CD14-positive monocyte (primary cell): Measurements from ENCODE around the gene ARFGAP2. TPM values are rescaled to one million over a fixed set of nuclear protein-coding genes. Genes with fewer than 3 reads are reported as not detected.

Experiments
- DNase-seq, 3 donors: peaks; one replicate each; pipeline ENCODE4 v3.0.0-alpha.2; 2011 to 2022
- H2AFZ ChIP-seq: 2 replicates; pipeline ENCODE4 v1.6.0; 2012; ENCODE audit warnings: mild to moderate bottlenecking, low read depth, low read length, inconsistent platforms; ENCODE audit not compliant: insufficient read depth, poor library complexity, severe bottlenecking
- H3K27ac ChIP-seq, 2 donors: 1 replicate in 1 of 2; 2 replicates in 1 of 2; pipeline ENCODE4 v1.5.1; 2012 to 2013; ENCODE audit warnings: low read length in 2 of 2, control low read depth in 1 of 2, inconsistent platforms in 1 of 2, low read depth in 1 of 2, mild to moderate bottlenecking in 1 of 2
- H3K27me3 ChIP-seq, 2 donors: one replicate each; pipeline versions ENCODE4 v1.6.0 to v1.6.1; 2011 to 2013; ENCODE audit warnings: low read length in 2 of 2; ENCODE audit not compliant: control insufficient read depth in 2 of 2, insufficient read depth in 2 of 2
- H3K36me3 ChIP-seq, 2 donors: replicated peaks in 1 of 2; 1 replicate in 1 of 2; 2 replicates in 1 of 2; pipeline versions ENCODE4 v1.5.1 to v1.6.1; 2012 to 2013; ENCODE audit warnings: low read length in 2 of 2, control low read depth in 1 of 2, inconsistent platforms in 1 of 2, mild to moderate bottlenecking in 1 of 2; ENCODE audit not compliant: insufficient read depth in 2 of 2, control insufficient read depth in 1 of 2
- H3K4me1 ChIP-seq, 2 donors: 1 replicate in 1 of 2; 2 replicates in 1 of 2; pipeline versions ENCODE4 v1.5.1 to v1.6.1; 2012 to 2013; ENCODE audit warnings: low read length in 2 of 2, control low read depth in 1 of 2, inconsistent platforms in 1 of 2, mild to moderate bottlenecking in 1 of 2, moderate library complexity in 1 of 2; ENCODE audit not compliant: insufficient read depth in 2 of 2, control insufficient read depth in 1 of 2
- H3K4me2 ChIP-seq: replicated peaks from 2 replicates; pipeline ENCODE3; 2012; ENCODE audit warnings: low read length, moderate library complexity, mild to moderate bottlenecking; ENCODE audit not compliant: poor library complexity, severe bottlenecking; ENCODE audit errors: extremely low read depth
- H3K4me3 ChIP-seq, 3 experiments: fragments of 200-600 bp in 1 of 3; sonication (generic) in 1 of 3; replicated peaks in 1 of 3; 1 replicate in 2 of 3; 2 replicates in 1 of 3; pipeline ENCODE4 v1.5.1; 2011 to 2013; ENCODE audit warnings: low read length in 3 of 3, mild to moderate bottlenecking in 3 of 3, control low read depth in 2 of 3, low read depth in 2 of 3, inconsistent platforms in 1 of 3, moderate library complexity in 1 of 3
- H3K79me2 ChIP-seq: 2 replicates; pipeline ENCODE4 v1.6.0; 2012; ENCODE audit warnings: mild to moderate bottlenecking, control low read depth, inconsistent platforms, low read length, moderate library complexity; ENCODE audit not compliant: insufficient read depth
- H3K9ac ChIP-seq: 2 replicates; pipeline ENCODE4 v1.6.0; 2017; ENCODE audit warnings: low read length, mild to moderate bottlenecking; ENCODE audit not compliant: insufficient read depth, poor library complexity, severe bottlenecking
- H3K9me3 ChIP-seq, 2 donors: replicated peaks in 1 of 2; 1 replicate in 1 of 2; 2 replicates in 1 of 2; pipeline versions ENCODE4 v1.5.1 to v1.6.1; 2012 to 2013; ENCODE audit warnings: low read length in 2 of 2, control low read depth in 1 of 2; ENCODE audit not compliant: control insufficient read depth in 1 of 2, insufficient read depth in 1 of 2
- H4K20me1 ChIP-seq: 2 replicates; pipeline ENCODE4 v1.6.0; 2012; ENCODE audit warnings: mild to moderate bottlenecking, low read length, control low read depth, moderate library complexity; ENCODE audit not compliant: insufficient read depth
- H3K27ac Mint-ChIP-seq, 7 donors: one replicate each; pipeline ENCODE4 v1.8.0; 2020; ENCODE audit warnings: mild to moderate bottlenecking in 7 of 7, mixed read lengths in 7 of 7, moderate library complexity in 6 of 7, inconsistent platforms in 2 of 7
- H3K27me3 Mint-ChIP-seq, 3 donors: one replicate each; pipeline ENCODE4 v1.8.0; 2021 to 2022; ENCODE audit warnings: low read depth in 3 of 3, mild to moderate bottlenecking in 3 of 3, mixed read lengths in 3 of 3, moderate library complexity in 3 of 3, inconsistent platforms in 1 of 3
- H3K36me3 Mint-ChIP-seq, 2 donors: one replicate each; pipeline ENCODE4 v1.8.0; 2020; ENCODE audit warnings: mixed read lengths in 2 of 2, inconsistent platforms in 1 of 2, mild to moderate bottlenecking in 1 of 2
- H3K4me1 Mint-ChIP-seq: one replicate; pipeline ENCODE4 v1.8.0; 2020; ENCODE audit warnings: mild to moderate bottlenecking, mixed read lengths
- H3K4me3 Mint-ChIP-seq, 2 donors: one replicate each; pipeline ENCODE4 v1.8.0; 2020; ENCODE audit warnings: mild to moderate bottlenecking in 2 of 2, mixed read lengths in 2 of 2, moderate library complexity in 1 of 2
- H3K9me3 Mint-ChIP-seq, 7 donors: one replicate each; pipeline ENCODE4 v1.8.0; 2020 to 2022; ENCODE audit warnings: mixed read lengths in 7 of 7, mild to moderate bottlenecking in 6 of 7, moderate library complexity in 6 of 7, inconsistent platforms in 2 of 7
- WGBS: methylation state at CpG from one replicate; pipeline ENCODE4 v1.1.5; 2013; ENCODE audit warnings: missing lambda C conversion rate; ENCODE audit not compliant: insufficient coverage; 5-methylcytosine and 5-hydroxymethylcytosine counted together
- intact Hi-C, 2 donors: fragments of 100-400 bp; cut with micrococcal nuclease; formaldehyde crosslinking; loops; one replicate each; pipeline versions ENCODE4 v1.15.0 to v1.15.1; 2023
- polyA plus RNA-seq, 3 donors: library from polyadenylated mRNA; depleted of rRNA in 1 of 3; unstranded in 2 of 3; stranded (reverse) in 1 of 3; fragments of 300-500 nt in 2 of 3; fragments of >200 nt in 1 of 3; fragmentation: Illumina TruSeq in 2 of 3; gene quantifications; 1 replicate in 2 of 3; 2 replicates in 1 of 3; pipeline ENCODE4 v1.2.3, GENCODE V29; 2012 to 2021
- TF ChIP-seq, protein P1 (sequence below): fragments of 200-600 bp; IDR thresholded peaks from one replicate; pipeline ENCODE4 v1.8.0; 2022; ENCODE audit warnings: antibody characterized with exemption, mild to moderate bottlenecking

ARFGAP2 gene
- polyA plus RNA-seq, 3 donors, result 59.7 to 129 (median 61.0) TPM

DNA sequence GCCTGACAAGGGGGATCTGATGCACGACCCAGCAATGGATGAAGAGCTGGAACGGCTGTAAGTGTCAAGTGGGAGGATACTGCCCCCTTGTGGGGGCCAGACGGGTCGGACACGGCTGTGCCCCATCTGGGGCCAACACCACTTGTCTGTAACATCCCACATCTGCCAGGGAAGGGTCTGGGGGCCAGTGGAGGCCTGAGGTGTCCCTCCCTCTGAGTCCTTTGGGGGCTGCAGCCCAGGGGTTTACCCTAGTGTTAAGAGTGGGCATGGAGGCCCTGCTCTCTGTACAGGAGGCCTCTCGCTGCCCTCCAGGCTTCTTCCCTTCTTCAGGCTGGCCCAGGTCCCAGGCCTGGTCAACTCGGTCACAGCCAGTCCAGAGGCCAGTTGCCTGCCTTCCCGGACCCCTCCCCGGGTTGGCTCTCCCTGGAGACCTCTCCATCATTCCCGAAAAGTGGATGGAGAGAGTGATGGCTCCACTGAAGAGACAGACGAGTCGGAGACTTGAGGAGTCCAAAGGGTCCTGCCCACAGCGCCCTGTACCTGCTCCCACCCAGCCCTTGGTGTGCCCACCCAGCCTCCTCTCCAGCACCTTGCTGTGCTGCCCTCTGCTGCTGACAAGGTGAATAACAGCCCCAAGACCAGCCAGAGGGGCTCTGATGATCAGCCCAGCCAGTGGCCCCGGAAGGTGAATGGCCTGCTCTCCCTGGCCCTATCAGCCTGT lies 15.4 kb downstream of the ARFGAP2 start:
- Histone ChIP-seq H3K79me2 (no peaks in the 10 kb centered on the region), H3K27me3 (no peaks in the 10 kb centered on the region), H3K9me3 (no peaks in the 10 kb centered on the region), H3K4me2 (no peak overlapping the region), H3K4me3 (no peak overlapping the region), H3K9ac (no peak overlapping the region), H2AFZ (no peak overlapping the region), H3K27ac (no peak overlapping the region), H3K36me3 (peaks cover 25 to 51% of the 10 kb centered on the region in 2 donors), H3K4me1 (no peaks in the 10 kb centered on the region), H4K20me1 (peaks cover 53% of the 10 kb centered on the region)
- no peaks in the 10 kb centered on the region for H3K27me3 Mint-ChIP-seq
- H3K4me1 Mint-ChIP-seq, result no peaks in the 10 kb centered on the region
- 88% methylated on average over 7 of the region's 14 CpGs for WGBS
- no peak overlapping the region for H3K4me3 Mint-ChIP-seq
- TF ChIP-seq, protein P1, sequence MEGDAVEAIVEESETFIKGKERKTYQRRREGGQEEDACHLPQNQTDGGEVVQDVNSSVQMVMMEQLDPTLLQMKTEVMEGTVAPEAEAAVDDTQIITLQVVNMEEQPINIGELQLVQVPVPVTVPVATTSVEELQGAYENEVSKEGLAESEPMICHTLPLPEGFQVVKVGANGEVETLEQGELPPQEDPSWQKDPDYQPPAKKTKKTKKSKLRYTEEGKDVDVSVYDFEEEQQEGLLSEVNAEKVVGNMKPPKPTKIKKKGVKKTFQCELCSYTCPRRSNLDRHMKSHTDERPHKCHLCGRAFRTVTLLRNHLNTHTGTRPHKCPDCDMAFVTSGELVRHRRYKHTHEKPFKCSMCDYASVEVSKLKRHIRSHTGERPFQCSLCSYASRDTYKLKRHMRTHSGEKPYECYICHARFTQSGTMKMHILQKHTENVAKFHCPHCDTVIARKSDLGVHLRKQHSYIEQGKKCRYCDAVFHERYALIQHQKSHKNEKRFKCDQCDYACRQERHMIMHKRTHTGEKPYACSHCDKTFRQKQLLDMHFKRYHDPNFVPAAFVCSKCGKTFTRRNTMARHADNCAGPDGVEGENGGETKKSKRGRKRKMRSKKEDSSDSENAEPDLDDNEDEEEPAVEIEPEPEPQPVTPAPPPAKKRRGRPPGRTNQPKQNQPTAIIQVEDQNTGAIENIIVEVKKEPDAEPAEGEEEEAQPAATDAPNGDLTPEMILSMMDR, result peak; percentile 90
- intact Hi-C loops, result no loop called here
- peak; percentile 33 to 49 (median 36) for DNase-seq
- peak overlapping the region in 3 of 7 donors; percentile 33 to 75 (median 57) for H3K27ac Mint-ChIP-seq
- peaks cover 31 to 55% of the 10 kb centered on the region in 2 donors for H3K36me3 Mint-ChIP-seq
- no peaks in the 10 kb centered on the region for H3K9me3 Mint-ChIP-seq

DNA sequence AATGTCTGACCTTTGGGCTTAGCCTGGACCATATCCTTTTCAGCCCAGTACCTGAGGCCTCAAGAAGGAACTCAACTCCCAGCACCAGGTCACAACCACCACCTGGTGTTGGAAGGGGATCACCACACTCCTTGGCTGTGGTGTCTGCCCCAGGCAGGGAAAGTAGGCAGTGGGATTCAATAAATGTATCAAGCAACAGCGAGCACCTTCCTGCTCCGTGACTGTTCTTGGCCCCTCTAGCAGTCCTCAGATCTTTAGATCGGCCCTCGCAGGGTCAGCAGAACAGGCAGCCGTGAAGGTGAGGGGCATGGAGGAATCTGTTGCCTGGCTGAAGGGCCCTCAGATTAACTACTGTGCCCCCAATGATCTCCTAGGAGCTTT lies 15.9 kb downstream of the ARFGAP2 start:
- Histone ChIP-seq H3K9ac (no peak overlapping the region), H3K4me2 (no peak overlapping the region), H4K20me1 (peaks cover 48% of the 10 kb centered on the region), H3K79me2 (no peaks in the 10 kb centered on the region), H2AFZ (no peak overlapping the region), H3K4me1 (no peaks in the 10 kb centered on the region), H3K27me3 (no peaks in the 10 kb centered on the region), H3K9me3 (no peaks in the 10 kb centered on the region), H3K36me3 (peaks cover 20 to 45% of the 10 kb centered on the region in 2 donors), H3K27ac (no peak overlapping the region), H3K4me3 (no peak overlapping the region)
- 96% methylated on average over 4 of the region's 5 CpGs for WGBS
- no peaks in the 10 kb centered on the region for H3K9me3 Mint-ChIP-seq
- intact Hi-C loops, result no loop called here
- peaks cover 26 to 50% of the 10 kb centered on the region in 2 donors for H3K36me3 Mint-ChIP-seq
- TF ChIP-seq, protein P1, result no peak
- no peak for DNase-seq
- H3K27ac Mint-ChIP-seq, result peak overlapping the region in 1 of 7 donors; percentile 57
- H3K27me3 Mint-ChIP-seq, result no peaks in the 10 kb centered on the region
- no peaks in the 10 kb centered on the region for H3K4me1 Mint-ChIP-seq
- no peak overlapping the region for H3K4me3 Mint-ChIP-seq
